Activated naive CD4-positive, alpha-beta T cell treated with anti-CD3 and anti-CD28 coated beads, Interleukin-2, amount 50 U/mL, for 24 hours (primary cell): ENCODE measurements around the gene STRAP.
"Not testable (repeated sequence)": the region's sequence is repeated elsewhere in the genome, so short reads cannot be mapped to it uniquely, and the experiment has no call there.

Experiments used
- H3K27ac Mint-ChIP-seq: one replicate; pipeline ENCODE4 v1.8.0; 2021; ENCODE audit warnings: mild to moderate bottlenecking, mixed read lengths
- H3K27me3 Mint-ChIP-seq: one replicate; pipeline ENCODE4 v1.8.0; 2021; ENCODE audit warnings: mixed read lengths
- H3K36me3 Mint-ChIP-seq: one replicate; pipeline ENCODE4 v1.8.0; 2021; ENCODE audit warnings: mixed read lengths
- H3K4me1 Mint-ChIP-seq: one replicate; pipeline ENCODE4 v1.8.0; 2021; ENCODE audit warnings: mixed read lengths
- H3K4me3 Mint-ChIP-seq: one replicate; pipeline ENCODE4 v1.8.0; 2021; ENCODE audit warnings: mild to moderate bottlenecking, mixed read lengths
- H3K9me3 Mint-ChIP-seq: one replicate; pipeline ENCODE4 v1.8.0; 2021; ENCODE audit warnings: mixed read lengths

Gene STRAP

GRCh38 chr12:15932971-15933370 lies 50.8 kb downstream of the STRAP start:
- no peak overlapping the region for H3K4me3 Mint-ChIP-seq
- peaks cover 11% of the 10 kb centered on the region for H3K9me3 Mint-ChIP-seq
- no peaks in the 10 kb centered on the region for H3K27me3 Mint-ChIP-seq
- peaks cover 5% of the 10 kb centered on the region for H3K4me1 Mint-ChIP-seq
- no peak overlapping the region for H3K27ac Mint-ChIP-seq
- peaks cover 15% of the 10 kb centered on the region for H3K36me3 Mint-ChIP-seq

GRCh38 chr12:15933751-15934150 lies 51.6 kb downstream of the STRAP start:
- Mint-ChIP-seq H3K27me3 (no peaks in the 10 kb centered on the region), H3K36me3 (peaks cover 15% of the 10 kb centered on the region), H3K9me3 (peaks cover 11% of the 10 kb centered on the region), H3K4me1 (peaks cover 5% of the 10 kb centered on the region), H3K4me3 (no peak overlapping the region), H3K27ac (no peak overlapping the region)

- Mint-ChIP-seq H3K9me3 (peaks cover 16% of the 10 kb centered on the region), H3K27me3 (no peaks in the 10 kb centered on the region), H3K36me3 (peaks cover 25% of the 10 kb centered on the region), H3K4me1 (peaks cover 9% of the 10 kb centered on the region), H3K27ac (no peak overlapping the region), H3K4me3 (no peak overlapping the region)
These were observed 54.6 kb downstream of the STRAP start for GRCh38 chr12:15936751-15937150.

- no peaks in the 10 kb centered on the region for H3K27me3 Mint-ChIP-seq
- peaks cover 15% of the 10 kb centered on the region for H3K9me3 Mint-ChIP-seq
- no peak overlapping the region for H3K27ac Mint-ChIP-seq
- H3K36me3 Mint-ChIP-seq = peaks cover 28% of the 10 kb centered on the region
- H3K4me1 Mint-ChIP-seq = peaks cover 9% of the 10 kb centered on the region
- H3K4me3 Mint-ChIP-seq = no peak overlapping the region
These were observed 55.7 kb downstream of the STRAP start for GRCh38 chr12:15937902-15938301.

- no peak overlapping the region for H3K27ac Mint-ChIP-seq
- H3K4me3 Mint-ChIP-seq = no peak overlapping the region
- H3K4me1 Mint-ChIP-seq = peaks cover 9% of the 10 kb centered on the region
- H3K27me3 Mint-ChIP-seq = no peaks in the 10 kb centered on the region
- H3K36me3 Mint-ChIP-seq = peaks cover 26% of the 10 kb centered on the region
- H3K9me3 Mint-ChIP-seq = peaks cover 12% of the 10 kb centered on the region
These were observed 56.9 kb downstream of the STRAP start for GRCh38 chr12:15939111-15939510.

- Mint-ChIP-seq H3K27ac (no peak overlapping the region), H3K9me3 (peaks cover 11% of the 10 kb centered on the region), H3K27me3 (no peaks in the 10 kb centered on the region), H3K4me3 (no peak overlapping the region), H3K4me1 (peaks cover 17% of the 10 kb centered on the region), H3K36me3 (peaks cover 34% of the 10 kb centered on the region)
These were observed 60.3 kb downstream of the STRAP start for GRCh38 chr12:15942475-15942874.

GRCh38 chr12:15943519-15943918 lies 61.3 kb downstream of the STRAP start:
- peaks cover 17% of the 10 kb centered on the region for H3K4me1 Mint-ChIP-seq
- peaks cover 37% of the 10 kb centered on the region for H3K36me3 Mint-ChIP-seq
- H3K9me3 Mint-ChIP-seq = peaks cover 15% of the 10 kb centered on the region
- not testable (repeated sequence) for H3K4me3 Mint-ChIP-seq, H3K27ac Mint-ChIP-seq, H3K27me3 Mint-ChIP-seq

GRCh38 chr12:15948461-15948860 lies 66.3 kb downstream of the STRAP start:
- not testable (repeated sequence) for H3K27ac Mint-ChIP-seq, H3K9me3 Mint-ChIP-seq
- H3K36me3 Mint-ChIP-seq = peaks cover 22% of the 10 kb centered on the region

More at GRCh38 chr12:15948461-15948860, 66.3 kb downstream of the STRAP start:
- not testable (repeated sequence) for H3K4me3 Mint-ChIP-seq, H3K27me3 Mint-ChIP-seq
- H3K4me1 Mint-ChIP-seq = peaks cover 17% of the 10 kb centered on the region
